Ascending aorta (tissue), 2 donors: ENCODE data around the gene GRIN2C. TPM values are rescaled to one million over a fixed set of nuclear protein-coding genes. Genes with fewer than 3 reads are reported as not detected.

ENCODE experiments used
- DNase-seq, 2 donors: peaks; one replicate each; pipeline ENCODE4 v3.0.0-alpha.2; 2019; ENCODE audit warnings: low spot score in 2 of 2
- H3K27ac ChIP-seq, 2 donors: fragments of 200-600 bp; sonication (generic); one replicate each; pipeline ENCODE4 v1.5.1; 2016 to 2017; ENCODE audit warnings: mild to moderate bottlenecking in 1 of 2
- H3K27me3 ChIP-seq: fragments of 200-600 bp; sonication (generic); one replicate; pipeline ENCODE4 v1.5.1; 2017
- H3K36me3 ChIP-seq, 2 donors: fragments of 200-600 bp; sonication (generic); one replicate each; pipeline ENCODE4 v1.5.1; 2016
- H3K4me1 ChIP-seq, 2 donors: fragments of 200-600 bp; sonication (generic); one replicate each; pipeline ENCODE4 v1.5.1; 2016 to 2017; ENCODE audit warnings: mild to moderate bottlenecking in 1 of 2
- H3K4me3 ChIP-seq, 2 donors: fragments of 200-600 bp; sonication (generic); one replicate each; pipeline ENCODE4 v1.5.1; 2016 to 2017; ENCODE audit warnings: mild to moderate bottlenecking in 1 of 2
- H3K9me3 ChIP-seq, 2 donors: fragments of 200-600 bp; sonication (generic); one replicate each; pipeline ENCODE4 v1.5.1; 2016
- intact Hi-C: fragments of 100-400 bp; cut with DNase I; formaldehyde crosslinking; loops from one replicate; pipeline ENCODE4 v1.15.1; 2023
- total RNA-seq: library from RNA; depleted of rRNA; stranded (reverse); fragments of >200 nt; gene quantifications from one replicate; pipeline ENCODE4 v1.1.0, GENCODE V29; 2016
- TF ChIP-seq, protein P1 (sequence below), 3 experiments: fragments of 200-600 bp in 2 of 3; fragments of 450-650 bp in 1 of 3; sonication (generic) in 2 of 3; IDR thresholded peaks; one replicate each; pipeline ENCODE4 v1.5.1; 2016 to 2019; ENCODE audit warnings: antibody characterized with exemption in 3 of 3, mild to moderate bottlenecking in 1 of 3, moderate library complexity in 1 of 3

The GRIN2C gene
- total RNA-seq, 1 donor from 2014 or later, result not detected

DNA sequence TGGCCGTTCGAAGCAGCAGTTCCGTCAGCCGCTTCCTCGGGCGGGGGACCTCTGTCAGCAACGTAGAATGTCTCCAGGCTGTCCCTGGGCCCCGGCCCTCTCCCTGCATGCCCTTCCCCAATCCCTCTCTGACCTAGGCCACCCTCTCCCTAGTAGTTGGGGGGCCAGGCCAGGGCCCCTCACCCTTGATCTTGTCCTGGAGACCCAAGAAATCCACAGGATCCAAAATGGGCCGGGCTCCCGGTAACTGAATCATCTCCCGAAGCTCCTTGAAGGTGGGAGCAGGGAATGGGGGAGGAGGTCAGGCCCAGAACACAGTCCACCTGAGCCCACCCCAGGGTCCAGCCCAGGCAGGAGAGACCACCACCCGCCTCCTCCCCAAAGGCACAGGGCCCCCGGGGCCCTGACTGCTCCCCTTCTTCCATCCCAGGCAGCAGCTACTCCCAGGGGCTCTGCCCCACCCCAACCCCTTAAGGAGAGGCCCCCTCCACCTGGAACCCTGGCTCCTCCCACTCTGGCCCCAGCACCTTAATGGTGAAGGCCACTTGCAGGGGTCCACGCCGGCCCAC, 4.7 kb upstream of the GRIN2C start:
- peaks cover 5% of the 10 kb centered on the region for H3K27me3 ChIP-seq
- H3K27ac ChIP-seq, result no peak overlapping the region
- TF ChIP-seq, protein P1, sequence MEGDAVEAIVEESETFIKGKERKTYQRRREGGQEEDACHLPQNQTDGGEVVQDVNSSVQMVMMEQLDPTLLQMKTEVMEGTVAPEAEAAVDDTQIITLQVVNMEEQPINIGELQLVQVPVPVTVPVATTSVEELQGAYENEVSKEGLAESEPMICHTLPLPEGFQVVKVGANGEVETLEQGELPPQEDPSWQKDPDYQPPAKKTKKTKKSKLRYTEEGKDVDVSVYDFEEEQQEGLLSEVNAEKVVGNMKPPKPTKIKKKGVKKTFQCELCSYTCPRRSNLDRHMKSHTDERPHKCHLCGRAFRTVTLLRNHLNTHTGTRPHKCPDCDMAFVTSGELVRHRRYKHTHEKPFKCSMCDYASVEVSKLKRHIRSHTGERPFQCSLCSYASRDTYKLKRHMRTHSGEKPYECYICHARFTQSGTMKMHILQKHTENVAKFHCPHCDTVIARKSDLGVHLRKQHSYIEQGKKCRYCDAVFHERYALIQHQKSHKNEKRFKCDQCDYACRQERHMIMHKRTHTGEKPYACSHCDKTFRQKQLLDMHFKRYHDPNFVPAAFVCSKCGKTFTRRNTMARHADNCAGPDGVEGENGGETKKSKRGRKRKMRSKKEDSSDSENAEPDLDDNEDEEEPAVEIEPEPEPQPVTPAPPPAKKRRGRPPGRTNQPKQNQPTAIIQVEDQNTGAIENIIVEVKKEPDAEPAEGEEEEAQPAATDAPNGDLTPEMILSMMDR (IDR thresholded peaks at IDR 0.05), result no peak
- H3K4me3 ChIP-seq, result no peak overlapping the region
- no peaks in the 10 kb centered on the region for H3K36me3 ChIP-seq
- peaks cover 8 to 14% of the 10 kb centered on the region in 2 donors for H3K4me1 ChIP-seq
- DNase-seq, result no peak
- no peaks in the 10 kb centered on the region for H3K9me3 ChIP-seq
- intact Hi-C loops, result loop anchor here (2.0 kb wide), 2 partner anchors 22 to 74 kb away; no protein-coding TSS in a partner anchor

DNA sequence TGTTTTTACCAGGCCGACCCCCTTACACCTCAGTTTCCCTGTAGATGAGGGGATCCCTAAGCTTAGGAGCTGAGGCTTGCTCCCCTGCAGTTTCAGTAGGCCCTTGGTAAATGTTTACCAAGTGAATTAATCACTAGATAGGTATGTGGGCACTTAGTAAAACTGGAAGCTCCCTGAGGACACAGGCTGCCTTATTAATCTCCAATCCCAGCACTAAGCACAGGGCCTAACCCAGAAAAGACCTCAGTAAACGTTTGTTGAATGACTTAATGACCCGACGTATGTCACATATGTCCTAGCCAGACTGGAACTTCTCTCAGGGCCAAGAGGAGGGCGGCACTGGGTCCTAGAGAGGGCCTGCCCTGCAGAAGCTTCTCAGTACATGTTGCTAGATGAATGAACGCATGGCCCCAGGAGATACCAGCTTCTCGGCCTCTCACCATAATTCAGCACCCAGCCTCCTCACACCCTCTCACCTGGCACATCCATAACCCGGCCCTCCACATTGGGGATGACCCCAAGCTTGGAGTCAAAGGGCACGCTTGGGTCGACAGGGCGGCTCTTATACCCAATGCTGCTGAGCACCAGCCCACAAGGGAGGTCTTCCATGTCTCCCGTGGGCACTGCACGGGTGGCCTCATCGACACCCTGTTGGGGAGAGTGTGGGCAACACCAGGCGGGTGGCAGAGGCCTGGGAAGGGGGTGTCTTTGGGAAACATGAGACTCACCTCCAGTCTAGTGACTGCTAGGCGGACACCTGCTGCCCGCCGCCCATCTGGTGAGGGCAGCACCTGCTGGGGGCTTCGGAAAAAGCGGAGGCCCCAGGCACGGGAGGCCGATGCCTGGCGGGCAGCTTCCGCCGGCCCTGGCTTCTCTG, 4.0 kb upstream of the GRIN2C start:
- TF ChIP-seq, protein P1 (IDR thresholded peaks at IDR 0.05), result no peak
- intact Hi-C loops, result loop anchor here (2.0 kb wide), 2 partner anchors 21 to 73 kb away; no protein-coding TSS in a partner anchor
- H3K27me3 ChIP-seq, result peaks cover 12% of the 10 kb centered on the region
- DNase-seq, result no peak
- no peaks in the 10 kb centered on the region for H3K36me3 ChIP-seq
- no peak overlapping the region for H3K27ac ChIP-seq
- H3K4me3 ChIP-seq, result no peak overlapping the region
- no peaks in the 10 kb centered on the region for H3K9me3 ChIP-seq
- peaks cover 8 to 15% of the 10 kb centered on the region in 2 donors for H3K4me1 ChIP-seq

DNA sequence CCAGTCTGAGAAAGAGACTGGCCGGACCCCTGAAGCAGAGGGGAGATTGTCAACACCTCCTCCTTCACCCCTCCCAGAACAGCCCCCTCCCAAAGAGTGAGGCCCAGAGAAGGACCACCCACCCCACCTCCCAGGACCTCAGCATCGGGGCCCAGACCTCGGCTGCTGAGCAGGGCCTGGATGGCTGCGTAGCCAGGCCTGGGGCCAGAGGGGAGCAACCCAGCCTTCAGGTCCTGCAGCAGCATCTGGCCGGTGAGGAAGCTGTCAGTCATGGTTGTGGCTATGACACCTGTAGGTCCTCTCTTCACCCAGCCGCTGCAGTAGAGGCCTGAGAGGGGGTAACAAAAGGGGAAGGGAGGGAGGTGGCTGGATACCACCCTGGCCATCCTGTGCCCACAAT, 3.2 kb upstream of the GRIN2C start:
- Histone ChIP-seq H3K36me3 (no peaks in the 10 kb centered on the region), H3K9me3 (no peaks in the 10 kb centered on the region), H3K27ac (no peak overlapping the region), H3K27me3 (peaks cover 12% of the 10 kb centered on the region), H3K4me1 (peaks cover 8 to 15% of the 10 kb centered on the region in 2 donors), H3K4me3 (no peak overlapping the region)
- TF ChIP-seq, protein P1 (IDR thresholded peaks at IDR 0.05), result no peak
- no peak for DNase-seq
- intact Hi-C loops, result no loop called here

DNA sequence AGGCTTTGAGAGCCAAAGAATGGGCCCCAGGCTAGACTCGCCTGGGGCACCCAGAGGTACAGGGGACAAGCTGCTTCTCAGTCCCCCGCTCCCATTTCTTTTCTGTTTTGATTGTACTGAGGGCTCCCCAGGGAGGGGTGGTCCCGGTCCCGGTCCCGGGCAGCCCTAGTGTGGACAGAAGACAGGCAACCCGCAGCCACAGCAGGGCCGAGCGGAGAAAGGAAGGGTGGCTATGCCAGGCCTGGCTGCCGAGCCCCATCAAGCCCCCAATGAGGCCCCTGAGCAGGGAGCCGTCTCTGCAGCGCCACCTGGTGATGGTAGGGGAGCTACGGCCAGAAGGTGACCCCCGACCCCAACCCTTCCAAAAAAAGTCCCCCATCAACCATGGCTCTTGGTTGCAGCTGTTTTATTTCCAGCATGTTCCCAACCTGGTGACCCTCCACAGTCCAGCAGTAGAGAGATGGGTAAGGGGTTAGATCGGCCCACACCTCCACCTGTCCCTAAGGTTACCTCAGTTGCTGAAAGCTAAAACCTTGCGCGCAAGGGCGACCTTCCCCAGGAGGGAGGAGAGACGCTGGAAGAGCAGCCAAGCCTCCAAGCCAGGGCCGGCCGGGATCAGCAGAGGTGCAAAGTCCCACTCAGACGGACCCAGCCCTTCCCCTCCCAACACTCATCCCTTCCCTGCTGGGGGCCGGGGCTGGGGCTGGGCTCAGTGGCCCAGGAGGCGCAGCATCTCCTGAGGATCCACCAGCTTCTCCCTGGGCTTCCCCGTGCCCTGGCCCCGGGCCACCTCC, 2.6 kb upstream of the GRIN2C start:
- peak in 1 of 2 donors; percentile 76 for DNase-seq
- no peak overlapping the region for H3K27ac ChIP-seq
- intact Hi-C loops, result no loop called here
- TF ChIP-seq, protein P1 (IDR thresholded peaks at IDR 0.05), result peak; percentile 46 to 62 (median 57)
- no peaks in the 10 kb centered on the region for H3K36me3 ChIP-seq
- H3K4me3 ChIP-seq, result peak overlapping the region; percentile 23 to 56
- H3K4me1 ChIP-seq, result peaks cover 8 to 15% of the 10 kb centered on the region in 2 donors
- peaks cover 12% of the 10 kb centered on the region for H3K27me3 ChIP-seq
- H3K9me3 ChIP-seq, result no peaks in the 10 kb centered on the region

DNA sequence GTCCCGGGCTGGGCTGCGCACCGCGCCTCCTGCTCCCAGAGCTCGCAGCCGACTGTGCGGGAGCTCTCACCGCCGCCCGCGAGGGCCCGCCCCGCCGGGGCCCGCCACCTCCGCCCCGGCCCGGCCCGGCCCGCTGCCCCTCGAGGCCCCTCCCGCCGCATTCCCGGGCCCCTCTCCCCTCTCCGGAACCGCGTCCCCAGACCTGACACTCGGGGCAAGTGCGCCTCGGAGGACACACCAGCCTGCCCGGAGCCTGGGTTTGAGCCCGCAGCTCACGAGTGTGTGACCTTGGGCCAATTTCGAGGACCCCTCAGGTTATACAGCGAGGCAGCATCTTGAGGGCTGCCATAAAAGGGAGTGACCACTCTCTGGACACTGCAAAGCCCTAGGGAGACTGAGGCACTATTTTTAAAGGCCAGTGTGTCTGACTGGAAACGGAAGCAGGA, 2.0 kb upstream of the GRIN2C start:
- Histone ChIP-seq H3K27me3 (peaks cover 12% of the 10 kb centered on the region), H3K27ac (no peak overlapping the region), H3K9me3 (no peaks in the 10 kb centered on the region), H3K4me1 (peaks cover 8 to 15% of the 10 kb centered on the region in 2 donors), H3K36me3 (no peaks in the 10 kb centered on the region), H3K4me3 (peak overlapping the region; percentile 23 to 56)
- TF ChIP-seq, protein P1 (IDR thresholded peaks at IDR 0.05), result no peak
- intact Hi-C loops, result no loop called here
- DNase-seq, result no peak
